RWPE1 (cell line): Measurements from ENCODE around the gene PREPL.
"Not testable (repeated sequence)": the region's sequence is repeated elsewhere in the genome, so short reads cannot be mapped to it uniquely, and the experiment has no call there.

Source experiments
- CTCF ChIA-PET: fragments of 350-600 bp; sonication (Branson Sonifier 250); formaldehyde crosslinking; extraction: SDS; loops from one replicate; lab custom pipeline; 2021; lab: Yijun Ruan, JAX
- POLR2A ChIA-PET: fragments of 400-600 bp; formaldehyde crosslinking; extraction: SDS; loops from one replicate; lab custom pipeline; 2020; ENCODE audit warnings: antibody characterized with exemption; ENCODE audit not compliant: low non-redundant PET; lab: Yijun Ruan, JAX
- DNase-seq: peaks from one replicate; pipeline ENCODE4 v3.0.0; 2012; ENCODE audit warnings: low spot score
- H3K27ac ChIP-seq: fragments of 450-650 bp; 2 replicates; pipeline ENCODE4 v1.5.1; 2017
- TF ChIP-seq, protein P1 (sequence below): fragments of 450-650 bp; conservative IDR thresholded peaks from 2 replicates; pipeline ENCODE4 v1.5.1; 2017; ENCODE audit warnings: low read depth, mild to moderate bottlenecking

PREPL gene

DNA sequence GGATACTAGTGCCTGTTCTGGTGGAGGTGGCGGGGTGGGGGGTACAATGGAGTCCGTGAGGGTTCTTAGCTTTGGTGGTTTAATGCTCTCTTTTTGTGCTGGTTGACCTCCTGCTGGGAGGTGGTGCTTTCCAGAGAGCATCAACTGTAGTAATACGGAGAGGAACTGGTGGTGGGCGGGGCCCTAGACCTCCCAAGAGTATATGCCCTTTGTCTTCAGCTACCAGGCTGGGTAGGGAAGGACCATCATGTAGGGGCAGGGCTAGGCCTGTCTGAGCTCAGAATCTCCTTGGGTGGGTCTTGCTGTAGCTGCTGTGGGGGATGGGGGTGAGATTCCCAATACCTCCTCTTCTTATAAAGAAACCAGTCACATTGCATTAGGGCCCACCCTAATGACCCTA, 27.6 kb upstream of the PREPL start:
- no peak for DNase-seq

DNA sequence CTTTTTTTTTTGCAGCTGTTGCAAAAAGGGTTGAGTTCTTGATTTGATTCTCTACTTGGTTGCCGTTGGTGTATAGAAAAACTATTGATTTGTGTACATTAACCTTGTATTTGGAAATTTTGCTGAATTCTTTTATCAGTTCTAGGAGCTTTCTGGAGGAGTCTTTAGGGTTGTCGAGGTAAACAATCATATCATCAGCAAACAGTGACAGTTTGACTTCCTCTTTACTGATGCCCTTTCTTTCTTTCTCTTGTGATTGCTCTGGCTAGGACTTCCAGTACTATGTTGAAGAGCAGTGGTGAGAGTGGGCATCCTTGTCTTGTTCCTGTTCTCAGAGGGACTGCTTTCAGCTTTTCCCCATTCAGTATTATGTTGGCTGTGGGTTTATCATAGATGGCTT, 23.9 kb upstream of the PREPL start:
- not testable (repeated sequence) for DNase-seq

More for the DNA sequence above, 27.6 kb upstream of the PREPL start:
- ChIA-PET POLR2A (no interaction called here), CTCF (interaction anchor here (0.6 to 2.3 kb wide), 2 partner anchors 91 to 328 kb away, joined by 3 to 9 read pairs; no protein-coding TSS in a partner anchor)
- TF ChIP-seq, protein P1, sequence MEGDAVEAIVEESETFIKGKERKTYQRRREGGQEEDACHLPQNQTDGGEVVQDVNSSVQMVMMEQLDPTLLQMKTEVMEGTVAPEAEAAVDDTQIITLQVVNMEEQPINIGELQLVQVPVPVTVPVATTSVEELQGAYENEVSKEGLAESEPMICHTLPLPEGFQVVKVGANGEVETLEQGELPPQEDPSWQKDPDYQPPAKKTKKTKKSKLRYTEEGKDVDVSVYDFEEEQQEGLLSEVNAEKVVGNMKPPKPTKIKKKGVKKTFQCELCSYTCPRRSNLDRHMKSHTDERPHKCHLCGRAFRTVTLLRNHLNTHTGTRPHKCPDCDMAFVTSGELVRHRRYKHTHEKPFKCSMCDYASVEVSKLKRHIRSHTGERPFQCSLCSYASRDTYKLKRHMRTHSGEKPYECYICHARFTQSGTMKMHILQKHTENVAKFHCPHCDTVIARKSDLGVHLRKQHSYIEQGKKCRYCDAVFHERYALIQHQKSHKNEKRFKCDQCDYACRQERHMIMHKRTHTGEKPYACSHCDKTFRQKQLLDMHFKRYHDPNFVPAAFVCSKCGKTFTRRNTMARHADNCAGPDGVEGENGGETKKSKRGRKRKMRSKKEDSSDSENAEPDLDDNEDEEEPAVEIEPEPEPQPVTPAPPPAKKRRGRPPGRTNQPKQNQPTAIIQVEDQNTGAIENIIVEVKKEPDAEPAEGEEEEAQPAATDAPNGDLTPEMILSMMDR = no peak
- H3K27ac ChIP-seq = no peak overlapping the region

DNA sequence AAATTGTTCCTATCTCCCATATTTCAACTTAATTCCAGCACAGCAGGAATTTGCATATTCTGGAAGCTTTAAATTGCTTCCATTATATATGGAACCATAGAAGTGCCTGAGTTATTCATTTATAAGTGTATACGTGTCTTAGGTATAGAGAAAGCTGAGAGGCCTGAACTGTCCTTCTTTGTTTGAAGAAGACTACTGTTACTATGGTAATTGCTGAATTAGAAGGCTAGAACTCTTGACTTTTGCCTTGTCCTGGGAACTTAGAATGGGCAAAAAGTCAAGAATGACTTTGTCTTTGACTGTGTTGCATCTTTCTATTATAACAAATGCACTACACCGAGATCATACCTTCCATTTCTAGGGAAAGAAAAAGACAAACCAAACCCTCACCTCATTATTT, 16.2 kb upstream of the PREPL start:
- TF ChIP-seq, protein P1 = no peak
- no peak overlapping the region for H3K27ac ChIP-seq
- ChIA-PET POLR2A (no interaction called here), CTCF (interaction anchor here (0.5 kb wide), 1 partner anchor 14 kb away, joined by 3 read pairs; no protein-coding TSS in a partner anchor)
- no peak for DNase-seq

More for the DNA sequence above, 23.9 kb upstream of the PREPL start:
- POLR2A ChIA-PET, H3K27ac ChIP-seq, CTCF ChIA-PET: not testable (repeated sequence)

DNA sequence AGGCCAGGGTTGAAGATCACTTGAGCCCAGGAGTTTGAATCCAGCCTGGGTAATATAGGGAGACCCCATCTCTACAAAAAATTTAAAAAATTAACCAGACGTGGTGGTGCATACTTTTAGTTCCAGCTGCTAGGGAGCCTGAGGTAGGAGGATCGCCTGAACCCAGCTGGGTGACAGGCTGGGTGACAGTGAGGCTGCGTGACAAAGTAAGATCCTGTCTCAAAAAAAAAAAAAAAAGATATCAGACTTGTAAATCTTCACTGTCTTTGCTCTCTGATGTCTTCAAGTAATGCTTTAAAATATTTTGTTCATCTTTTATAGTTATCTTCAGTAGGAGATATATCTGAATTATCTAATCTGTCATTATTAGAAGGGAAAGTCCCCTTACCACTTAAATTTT, 11.0 kb upstream of the PREPL start:
- DNase-seq = no peak
- TF ChIP-seq, protein P1 = no peak
- POLR2A ChIA-PET = no interaction called here
- no peak overlapping the region for H3K27ac ChIP-seq
- CTCF ChIA-PET = no interaction called here

DNA sequence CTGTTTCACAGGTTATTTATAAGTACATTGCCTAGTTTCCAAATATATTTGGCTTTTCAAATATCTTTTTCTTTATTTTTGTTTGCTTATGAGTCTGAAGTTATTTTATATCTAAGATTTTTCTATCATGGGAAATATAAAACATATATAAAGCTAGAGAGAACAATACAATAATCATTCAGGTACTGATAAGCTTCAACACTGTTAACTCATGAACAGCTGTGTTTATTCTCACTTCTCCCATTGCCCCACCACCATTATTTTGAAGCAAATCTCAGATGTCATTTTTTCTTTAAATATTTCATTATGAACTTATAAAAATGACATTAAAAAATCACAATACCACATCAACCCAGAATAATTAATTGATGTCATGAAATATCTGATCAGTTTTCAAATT, 10.2 kb upstream of the PREPL start:
- no peak overlapping the region for H3K27ac ChIP-seq
- CTCF ChIA-PET = no interaction called here
- TF ChIP-seq, protein P1 = no peak
- POLR2A ChIA-PET = no interaction called here
- DNase-seq = no peak

DNA sequence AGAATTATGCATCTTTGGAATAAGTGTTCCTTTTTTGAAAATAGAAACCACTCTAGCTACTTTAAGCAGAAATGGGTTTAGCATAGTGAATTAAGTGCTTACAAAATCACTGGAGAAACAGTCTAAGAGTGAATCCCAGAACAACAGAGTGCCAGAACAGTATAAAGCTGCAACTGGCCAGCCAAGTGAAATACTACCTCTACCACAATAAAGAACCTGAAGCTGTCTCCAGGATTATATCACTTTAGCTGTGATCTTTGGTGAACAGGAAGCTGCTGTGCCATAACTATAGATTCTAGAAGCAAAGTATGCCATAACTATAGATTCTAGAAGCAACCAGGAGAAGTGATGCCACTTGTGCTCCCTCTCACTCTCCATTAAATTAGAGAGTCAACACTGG, 8.1 kb upstream of the PREPL start:
- CTCF ChIA-PET = no interaction called here
- POLR2A ChIA-PET = no interaction called here
- no peak overlapping the region for H3K27ac ChIP-seq
- no peak for DNase-seq
- TF ChIP-seq, protein P1 = no peak

DNA sequence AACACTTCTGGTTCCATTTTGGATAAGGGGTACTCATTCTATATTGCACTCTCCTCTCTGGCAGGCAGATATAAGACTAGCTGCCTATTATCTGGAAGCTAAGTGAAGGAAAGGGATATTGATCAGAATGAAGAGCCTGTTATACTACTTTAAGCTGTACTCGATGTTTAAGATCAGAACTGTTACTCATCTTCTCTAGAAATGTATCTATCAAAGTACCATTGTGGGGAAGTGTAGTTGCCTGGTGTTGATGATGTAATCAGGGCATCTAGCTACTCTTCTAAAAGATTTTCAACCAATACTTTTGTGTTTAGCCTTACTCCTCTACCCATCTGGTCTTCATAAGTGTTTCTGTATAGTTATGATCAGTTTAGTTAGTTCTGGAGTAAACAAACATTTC, 6.3 kb upstream of the PREPL start:
- no peak for DNase-seq
- ChIA-PET CTCF (interaction anchor here (0.6 kb wide), 2 partner anchors 40 to 538 kb away, joined by 4 to 6 read pairs; no protein-coding TSS in a partner anchor), POLR2A (no interaction called here)
- H3K27ac ChIP-seq = no peak overlapping the region
- TF ChIP-seq, protein P1 = no peak
